ENCODE data around the gene FILIP1L. TPM values are rescaled to one million over a fixed set of nuclear protein-coding genes. Genes with fewer than 3 reads are reported as not detected.

The FILIP1L gene
- total RNA-seq, 1 experiment from 2014 or later: 15.5 TPM

DNA sequence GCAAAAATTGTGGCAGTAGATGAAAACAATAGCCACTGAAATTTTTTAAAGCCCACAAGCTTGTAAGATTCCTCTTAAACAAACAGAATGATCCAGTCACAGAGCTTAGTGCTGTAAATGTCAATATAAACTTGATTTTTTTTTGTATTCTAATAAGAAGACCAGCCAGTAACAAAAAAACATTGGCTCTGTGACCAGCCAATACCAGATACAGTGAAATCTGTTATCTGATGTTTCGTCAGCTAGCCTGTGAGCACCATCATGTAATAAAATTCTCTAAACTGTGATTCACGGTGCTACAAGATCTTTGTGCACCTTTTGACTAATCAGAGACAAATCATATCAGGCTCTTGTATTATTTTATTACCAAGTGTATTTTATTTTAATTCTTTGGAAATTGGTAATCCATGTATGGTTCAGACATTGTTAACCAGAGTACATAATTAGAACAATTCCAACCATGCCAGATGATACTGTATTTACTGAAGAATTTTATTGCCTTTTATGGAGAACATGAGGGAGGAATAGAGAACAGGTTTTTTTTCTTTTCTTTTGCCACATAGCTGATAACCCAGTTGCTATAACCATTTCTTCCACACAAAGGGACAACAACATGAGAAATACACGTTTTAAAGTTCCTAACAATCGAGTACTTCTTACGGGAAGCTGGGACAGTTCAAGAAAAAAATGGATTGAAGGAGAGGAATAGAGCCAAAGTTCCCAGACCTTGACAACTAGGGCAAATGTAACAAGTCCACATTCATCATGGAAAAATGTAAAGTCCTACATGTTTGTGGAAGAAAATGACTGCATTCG lies 71.9 kb downstream of the FILIP1L start:
- H3K4me3 Mint-ChIP-seq (ENCODE audit: unreplicated experiment): no peak overlapping the region
- Histone ChIP-seq H3K27me3 (replicated peaks; ENCODE audit: control insufficient read depth, insufficient read depth, low read length) (no peaks in the 10 kb centered on the region), H3K9me3 (no peaks in the 10 kb centered on the region), H3K4me3 (ENCODE audit: low read depth, low read length) (no peak overlapping the region), H3K36me3 (ENCODE audit: control insufficient read depth, insufficient read depth, low read length) (no peaks in the 10 kb centered on the region), H3K4me1 (peaks cover 78% of the 10 kb centered on the region)
- ChIA-PET POLR2A (interaction anchor here (0.6 to 1.1 kb wide), 2 partner anchors 11 to 39 kb away, joined by 4 to 5 read pairs; no protein-coding TSS in a partner anchor), CTCF (interaction anchor here (0.9 kb wide), 1 partner anchor 35 kb away, joined by 4 read pairs; no protein-coding TSS in a partner anchor)
- TF ChIP-seq, protein P1, sequence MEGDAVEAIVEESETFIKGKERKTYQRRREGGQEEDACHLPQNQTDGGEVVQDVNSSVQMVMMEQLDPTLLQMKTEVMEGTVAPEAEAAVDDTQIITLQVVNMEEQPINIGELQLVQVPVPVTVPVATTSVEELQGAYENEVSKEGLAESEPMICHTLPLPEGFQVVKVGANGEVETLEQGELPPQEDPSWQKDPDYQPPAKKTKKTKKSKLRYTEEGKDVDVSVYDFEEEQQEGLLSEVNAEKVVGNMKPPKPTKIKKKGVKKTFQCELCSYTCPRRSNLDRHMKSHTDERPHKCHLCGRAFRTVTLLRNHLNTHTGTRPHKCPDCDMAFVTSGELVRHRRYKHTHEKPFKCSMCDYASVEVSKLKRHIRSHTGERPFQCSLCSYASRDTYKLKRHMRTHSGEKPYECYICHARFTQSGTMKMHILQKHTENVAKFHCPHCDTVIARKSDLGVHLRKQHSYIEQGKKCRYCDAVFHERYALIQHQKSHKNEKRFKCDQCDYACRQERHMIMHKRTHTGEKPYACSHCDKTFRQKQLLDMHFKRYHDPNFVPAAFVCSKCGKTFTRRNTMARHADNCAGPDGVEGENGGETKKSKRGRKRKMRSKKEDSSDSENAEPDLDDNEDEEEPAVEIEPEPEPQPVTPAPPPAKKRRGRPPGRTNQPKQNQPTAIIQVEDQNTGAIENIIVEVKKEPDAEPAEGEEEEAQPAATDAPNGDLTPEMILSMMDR (IDR thresholded peaks at IDR 0.05; ENCODE audit: insufficient read depth in 1 of 2, low read depth in 1 of 2, low read length in 1 of 2, severe bottlenecking in 1 of 2, unreplicated experiment in 1 of 2): no peak
- no peaks in the 10 kb centered on the region for H3K9me3 Mint-ChIP-seq (ENCODE audit: unreplicated experiment)
- H3K27me3 Mint-ChIP-seq (ENCODE audit: insufficient read depth, unreplicated experiment): no peaks in the 10 kb centered on the region
- intact Hi-C loops (cut with micrococcal nuclease; ENCODE audit: unreplicated experiment): loop anchor here (1.0 kb wide), 2 partner anchors 8 to 12 kb away; no protein-coding TSS in a partner anchor
- peak in 1 of 2 experiments; percentile 23 for DNase-seq
- peaks cover 47% of the 10 kb centered on the region for H3K4me1 Mint-ChIP-seq (ENCODE audit: low read depth, unreplicated experiment)
- peak overlapping the region; percentile 87 for H3K27ac Mint-ChIP-seq (ENCODE audit: unreplicated experiment)
- no TSS peak for BruUV-seq (replicated peaks)
- H3K36me3 Mint-ChIP-seq (ENCODE audit: insufficient read depth, unreplicated experiment): no peaks in the 10 kb centered on the region

DNA sequence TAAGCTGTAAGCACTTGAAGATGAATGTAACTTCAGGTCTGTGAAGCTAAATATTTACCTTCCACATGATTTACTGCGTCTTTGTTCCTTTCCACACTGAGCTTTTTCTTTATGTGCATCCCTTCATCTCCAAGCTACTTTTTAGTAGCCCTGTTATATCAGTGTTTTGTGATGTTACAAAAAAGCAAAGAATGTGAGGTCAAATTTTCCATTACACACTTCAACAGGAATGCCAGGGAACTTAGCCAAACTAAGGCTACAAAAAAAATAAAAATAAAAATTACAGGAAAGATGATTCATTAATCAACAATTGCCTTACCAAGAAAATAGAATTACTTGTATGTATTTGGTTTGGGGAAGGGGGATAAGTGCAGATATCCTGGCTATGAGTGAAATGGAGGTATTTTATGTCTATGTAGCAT lies 73.0 kb downstream of the FILIP1L start:
- TF ChIP-seq, protein P1 (IDR thresholded peaks at IDR 0.05; ENCODE audit: insufficient read depth in 1 of 2, low read depth in 1 of 2, low read length in 1 of 2, severe bottlenecking in 1 of 2, unreplicated experiment in 1 of 2): no peak
- Mint-ChIP-seq H3K36me3 (ENCODE audit: insufficient read depth, unreplicated experiment) (no peaks in the 10 kb centered on the region), H3K9me3 (ENCODE audit: unreplicated experiment) (no peaks in the 10 kb centered on the region), H3K4me1 (ENCODE audit: low read depth, unreplicated experiment) (peaks cover 47% of the 10 kb centered on the region), H3K27ac (ENCODE audit: unreplicated experiment) (peak overlapping the region; percentile 87), H3K4me3 (ENCODE audit: unreplicated experiment) (no peak overlapping the region), H3K27me3 (ENCODE audit: insufficient read depth, unreplicated experiment) (no peaks in the 10 kb centered on the region)
- BruUV-seq (replicated peaks): no TSS peak
- intact Hi-C loops (cut with micrococcal nuclease; ENCODE audit: unreplicated experiment): no loop called here
- peak in 1 of 2 experiments; percentile 19 for DNase-seq
- H3K36me3 ChIP-seq (ENCODE audit: control insufficient read depth, insufficient read depth, low read length): no peaks in the 10 kb centered on the region
- H3K4me3 ChIP-seq (ENCODE audit: low read depth, low read length): no peak overlapping the region
- ChIA-PET CTCF (interaction anchor here (0.9 to 1.1 kb wide), 2 partner anchors 13 to 213 kb away, joined by 4 to 5 read pairs; no protein-coding TSS in a partner anchor), POLR2A (interaction anchor here (0.7 kb wide), 1 partner anchor 35 kb away, joined by 4 read pairs; no protein-coding TSS in a partner anchor)
- H3K27me3 ChIP-seq (replicated peaks; ENCODE audit: control insufficient read depth, insufficient read depth, low read length): no peaks in the 10 kb centered on the region
- peaks cover 76% of the 10 kb centered on the region for H3K4me1 ChIP-seq
- no peaks in the 10 kb centered on the region for H3K9me3 ChIP-seq

DNA sequence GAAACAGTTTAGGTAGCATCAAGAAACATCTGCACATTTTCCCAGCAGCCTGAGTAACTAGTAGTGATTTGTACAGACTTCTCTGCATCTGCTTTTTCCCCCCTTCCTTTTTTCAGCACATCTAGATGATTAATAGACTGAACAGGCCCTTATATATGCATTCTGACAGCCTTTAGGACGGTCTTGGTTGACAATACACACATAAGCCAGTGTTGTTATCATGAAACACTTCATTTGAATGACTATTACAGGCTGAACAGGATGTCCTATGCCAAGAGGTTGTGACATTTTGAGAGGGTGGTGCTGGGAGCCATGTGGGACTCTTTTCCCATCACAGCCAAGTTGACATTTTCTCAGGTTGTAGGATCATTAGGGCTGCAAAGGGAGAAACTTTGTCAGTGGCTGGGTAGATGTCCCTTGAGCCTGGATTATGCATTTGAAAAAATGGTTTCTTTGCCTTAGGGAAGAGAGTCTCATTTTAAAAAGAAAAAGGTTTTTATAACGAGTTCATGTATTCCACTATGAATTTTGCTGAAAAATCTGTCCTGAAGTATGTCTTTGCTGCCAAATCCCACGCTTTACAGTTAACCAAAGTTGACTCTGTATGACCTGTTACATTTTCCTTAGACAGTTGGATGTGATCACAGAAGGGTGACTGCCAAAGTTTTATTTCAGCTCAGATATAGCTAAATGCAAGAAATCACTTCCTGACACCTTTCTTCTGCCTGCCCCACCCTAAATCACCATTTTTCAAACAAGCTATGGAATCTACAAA lies 73.7 kb downstream of the FILIP1L start:
- intact Hi-C loops (cut with micrococcal nuclease; ENCODE audit: unreplicated experiment): no loop called here
- Mint-ChIP-seq H3K4me1 (ENCODE audit: low read depth, unreplicated experiment) (peaks cover 40% of the 10 kb centered on the region), H3K9me3 (ENCODE audit: unreplicated experiment) (no peaks in the 10 kb centered on the region), H3K36me3 (ENCODE audit: insufficient read depth, unreplicated experiment) (no peaks in the 10 kb centered on the region), H3K4me3 (ENCODE audit: unreplicated experiment) (no peak overlapping the region), H3K27me3 (ENCODE audit: insufficient read depth, unreplicated experiment) (no peaks in the 10 kb centered on the region), H3K27ac (ENCODE audit: unreplicated experiment) (peak overlapping the region; percentile 87)
- CTCF ChIA-PET: interaction anchor here (0.9 to 1.1 kb wide), 2 partner anchors 13 to 214 kb away, joined by 4 to 5 read pairs; no protein-coding TSS in a partner anchor
- DNase-seq: no peak
- H3K4me1 ChIP-seq: peaks cover 76% of the 10 kb centered on the region
- no peaks in the 10 kb centered on the region for H3K9me3 ChIP-seq
- no peaks in the 10 kb centered on the region for H3K27me3 ChIP-seq (replicated peaks; ENCODE audit: control insufficient read depth, insufficient read depth, low read length)
- H3K4me3 ChIP-seq (ENCODE audit: low read depth, low read length): no peak overlapping the region
- no TSS peak for BruUV-seq (replicated peaks)
- POLR2A ChIA-PET: interaction anchor here (0.7 kb wide), 1 partner anchor 35 kb away, joined by 4 read pairs; no protein-coding TSS in a partner anchor
- H3K36me3 ChIP-seq (ENCODE audit: control insufficient read depth, insufficient read depth, low read length): no peaks in the 10 kb centered on the region
- TF ChIP-seq, protein P1 (IDR thresholded peaks at IDR 0.05; ENCODE audit: insufficient read depth in 1 of 2, low read depth in 1 of 2, low read length in 1 of 2, severe bottlenecking in 1 of 2, unreplicated experiment in 1 of 2): no peak
